HG02588 (cell line): ENCODE data around the gene GAST.

Experiments
- ATAC-seq: cut with Tn5 transposase; IDR thresholded peaks from one replicate; pipeline ENCODE4 v1.9.1; 2021; ENCODE audit warnings: mild to moderate bottlenecking, moderate library complexity; ENCODE audit not compliant: unreplicated experiment

The GAST gene

GRCh38 chr17:41738801-41739112, 26.6 kb downstream of the GAST start:
- no peak for ATAC-seq

GRCh38 chr17:41739661-41740352, 27.7 kb downstream of the GAST start:
- ATAC-seq = no peak

- no peak for ATAC-seq
Observed at GRCh38 chr17:41740506-41740905, 28.4 kb downstream of the GAST start.

GRCh38 chr17:41741709-41742108, 29.6 kb downstream of the GAST start:
- no peak for ATAC-seq

- ATAC-seq = no peak
Observed at GRCh38 chr17:41748275-41748674, 36.1 kb downstream of the GAST start.

GRCh38 chr17:41750862-41751261, 38.7 kb downstream of the GAST start:
- ATAC-seq = no peak

- ATAC-seq = no peak
Observed at GRCh38 chr17:41751288-41751687, 39.2 kb downstream of the GAST start.

- ATAC-seq = no peak
Observed at GRCh38 chr17:41754066-41754465, 41.9 kb downstream of the GAST start.

- ATAC-seq = no peak
Observed at GRCh38 chr17:41758601-41759000, 46.5 kb downstream of the GAST start.

GRCh38 chr17:41760878-41761277, 48.7 kb downstream of the GAST start:
- no peak for ATAC-seq

GRCh38 chr17:41762391-41762790, 50.3 kb downstream of the GAST start:
- ATAC-seq = no peak

GRCh38 chr17:41762841-41763240, 50.7 kb downstream of the GAST start:
- no peak for ATAC-seq

GRCh38 chr17:41763327-41763726, 51.2 kb downstream of the GAST start:
- ATAC-seq = no peak
